HG03108 (cell line): Measurements from ENCODE around the gene FIBCD1.
"Not testable (repeated sequence)": the region's sequence is repeated elsewhere in the genome, so short reads cannot be mapped to it uniquely, and the experiment has no call there.

ENCODE experiments used
- ATAC-seq: cut with Tn5 transposase; IDR thresholded peaks from one replicate; pipeline ENCODE4 v1.9.1; 2021; ENCODE audit warnings: moderate library complexity; ENCODE audit not compliant: unreplicated experiment

Gene FIBCD1

DNA sequence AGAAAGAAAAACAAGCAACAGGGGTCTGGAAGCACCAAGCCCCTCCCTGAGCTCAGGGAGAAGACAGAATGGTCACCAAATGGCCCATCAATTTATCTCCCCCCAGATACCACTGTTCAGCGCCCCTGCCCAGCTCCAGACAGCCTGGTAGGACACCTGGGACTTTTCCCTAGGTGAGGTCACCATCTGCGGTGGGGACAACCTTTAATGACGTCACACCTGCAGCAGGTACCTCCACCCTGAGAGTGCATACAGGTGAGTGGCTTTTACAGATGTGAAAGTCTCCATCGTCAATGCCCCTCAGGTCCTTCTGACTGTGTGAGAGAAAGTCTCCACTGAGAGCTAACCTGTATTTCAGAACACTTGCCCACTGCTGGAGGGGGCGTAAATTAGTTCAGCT, 35.6 kb upstream of the FIBCD1 start:
- no peak for ATAC-seq

DNA sequence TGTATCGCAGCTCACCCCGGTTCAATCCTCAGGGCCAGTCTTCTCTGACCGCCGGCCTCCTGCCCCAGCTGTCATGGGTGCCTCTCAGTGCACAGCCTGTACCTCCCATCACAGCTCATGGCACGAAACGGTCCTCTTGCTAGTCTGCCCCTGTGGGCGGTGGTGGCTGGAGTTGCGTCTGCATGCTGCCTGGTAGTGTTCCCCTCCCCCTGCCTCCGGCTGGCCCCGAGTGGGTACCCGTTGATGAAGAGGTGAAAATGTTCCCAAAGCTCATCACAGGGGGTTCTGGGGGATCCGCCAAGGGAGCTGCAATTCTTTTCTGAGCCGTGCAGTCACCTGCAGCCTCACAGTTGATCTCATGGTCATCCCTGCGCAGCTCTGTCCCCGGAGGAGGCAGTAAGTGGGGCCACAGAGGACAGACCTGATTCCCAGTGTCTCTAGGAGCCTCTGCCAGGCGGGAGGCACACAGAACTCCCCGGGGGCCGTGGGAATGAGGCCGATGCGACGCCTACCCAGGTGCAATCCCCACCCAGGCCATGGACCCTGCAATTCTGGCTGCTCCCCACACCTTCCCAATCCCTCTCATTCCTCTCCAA, 34.7 kb upstream of the FIBCD1 start:
- ATAC-seq, result no peak

DNA sequence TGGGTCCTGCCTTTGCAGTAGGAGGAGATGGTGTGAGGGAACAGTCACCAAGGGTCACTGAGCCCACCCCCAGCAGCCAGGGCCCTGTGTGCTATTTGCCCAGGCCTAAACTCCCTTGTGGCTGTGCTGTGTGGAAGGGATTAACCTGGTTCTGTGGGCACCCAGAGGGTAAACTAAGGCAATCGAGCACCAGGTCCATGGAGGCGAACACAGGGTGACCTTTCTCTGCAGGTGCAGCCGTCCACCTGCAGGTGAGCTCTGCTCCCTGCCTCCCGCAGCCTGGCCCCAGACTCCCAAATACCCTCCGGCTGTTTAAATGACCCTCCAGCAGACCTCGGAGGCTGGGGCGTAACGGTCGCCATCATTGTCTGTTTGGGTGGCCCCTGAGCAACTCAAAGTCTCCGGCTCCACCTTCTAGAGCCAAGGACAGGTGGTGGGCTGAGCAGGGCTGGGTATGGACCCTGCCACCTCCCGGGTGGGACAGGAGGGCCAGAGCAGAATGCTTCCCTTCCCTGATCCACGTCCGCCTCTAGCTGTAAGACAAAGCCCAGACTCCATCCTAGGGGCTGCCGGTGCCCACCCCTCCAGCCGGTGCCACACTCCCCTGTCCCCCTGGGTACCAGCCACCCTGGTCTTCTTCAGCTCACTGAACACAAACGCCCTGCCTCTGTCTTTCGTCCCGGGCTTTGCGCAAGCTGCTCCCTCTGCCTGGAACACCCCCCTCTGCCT, 34.1 kb upstream of the FIBCD1 start:
- no peak for ATAC-seq

DNA sequence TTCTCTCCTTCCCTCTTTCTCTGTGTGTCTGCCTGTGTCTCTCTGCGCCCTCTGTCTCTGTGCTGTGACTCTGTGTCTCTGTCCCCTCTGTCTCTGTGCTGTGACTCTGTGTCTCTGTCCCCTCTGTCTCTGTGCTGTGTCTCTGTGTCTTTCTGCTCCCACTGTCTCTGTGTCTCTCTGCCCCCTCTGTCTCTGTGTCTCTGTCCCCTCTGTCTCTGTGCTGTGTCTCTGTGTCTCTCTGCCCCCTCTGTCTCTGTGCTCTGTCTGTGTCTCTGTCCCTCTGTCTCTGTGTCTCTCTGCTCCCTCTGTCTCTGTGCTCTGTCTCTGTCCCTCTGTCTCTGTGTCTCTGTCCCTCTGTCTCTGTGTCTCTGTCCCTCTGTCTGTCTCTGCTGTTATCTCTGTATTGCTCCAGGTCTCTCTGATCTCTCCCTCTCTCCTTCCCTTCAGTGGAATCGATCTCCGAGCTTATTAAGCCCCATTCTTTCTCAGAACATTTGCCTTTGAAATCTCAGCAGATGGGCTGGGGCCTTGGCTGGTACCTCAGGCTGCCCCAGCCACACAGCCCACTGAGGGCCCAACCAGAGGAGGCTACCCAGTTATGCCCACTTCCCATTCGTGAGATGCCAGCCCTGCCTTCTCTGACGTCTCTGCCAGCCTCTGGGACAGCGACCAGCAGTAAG, 33.4 kb upstream of the FIBCD1 start:
- no peak for ATAC-seq

DNA sequence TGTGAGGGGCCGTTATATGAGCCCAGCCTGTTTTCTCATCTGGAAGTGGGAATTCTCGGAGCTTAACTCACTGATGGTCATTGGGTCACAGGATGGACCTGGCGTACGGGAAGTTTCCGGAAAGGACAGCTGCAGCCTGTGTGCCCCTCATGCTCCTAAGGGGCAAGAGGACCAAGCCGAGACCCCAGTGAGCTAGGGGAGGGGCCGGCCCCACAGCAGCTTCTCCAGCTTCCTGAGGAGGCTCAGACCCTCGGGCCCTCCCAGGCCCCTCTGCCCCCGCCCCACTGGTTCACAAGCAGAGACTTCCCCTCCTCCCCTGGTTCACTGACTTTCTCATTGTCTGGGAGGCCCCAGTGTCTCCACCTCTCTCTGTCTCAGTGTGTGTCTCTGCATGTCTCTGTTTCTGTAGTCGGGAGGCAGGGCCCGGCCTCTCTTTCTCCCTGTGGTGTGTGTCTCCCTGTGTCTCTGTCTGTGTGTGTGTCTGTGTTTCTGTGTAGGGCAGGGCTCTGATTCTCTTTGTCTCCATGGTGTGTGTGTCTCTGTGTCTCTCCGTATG, 32.3 kb upstream of the FIBCD1 start:
- ATAC-seq, result no peak

DNA sequence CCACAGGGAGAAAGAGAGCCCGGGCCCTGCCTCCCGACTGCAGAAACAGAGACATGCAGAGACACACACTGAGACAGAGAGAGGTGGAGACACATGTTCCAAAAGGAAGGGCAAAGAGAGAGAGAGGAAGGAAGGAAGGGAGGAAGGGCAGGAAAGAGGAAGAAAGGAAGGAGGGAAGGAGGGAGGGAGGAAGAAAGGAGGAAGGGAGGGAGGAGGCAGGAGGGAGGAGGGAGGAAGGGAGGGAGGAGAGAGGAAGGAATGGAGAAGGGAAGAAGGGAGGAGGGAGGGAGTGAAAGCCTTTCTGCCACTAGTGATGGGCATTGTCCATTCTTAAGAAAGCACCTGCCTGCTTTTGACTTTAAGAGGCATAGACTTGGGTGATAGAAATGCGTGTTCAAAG, 31.8 kb upstream of the FIBCD1 start:
- no peak for ATAC-seq

DNA sequence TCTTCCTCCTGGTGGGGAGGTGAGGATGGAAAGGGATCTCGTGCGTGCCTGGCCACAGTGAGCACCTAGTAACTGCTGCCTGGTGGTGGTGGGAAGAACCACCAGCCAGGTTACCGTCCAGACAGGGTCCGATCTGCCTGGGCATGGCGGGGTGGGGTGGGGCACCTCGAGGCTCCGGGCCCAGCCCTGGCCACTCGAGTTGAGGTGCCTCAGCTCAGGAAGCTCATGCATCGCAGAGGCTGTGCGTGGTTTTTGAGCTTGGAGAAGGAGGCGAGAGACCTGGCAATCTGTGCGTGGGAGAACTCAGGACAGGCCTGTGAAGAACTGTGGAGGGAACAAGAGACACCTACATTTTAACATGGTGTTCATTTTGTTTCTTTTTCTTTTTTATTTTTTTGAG, 31.0 kb upstream of the FIBCD1 start:
- ATAC-seq, result no peak

DNA sequence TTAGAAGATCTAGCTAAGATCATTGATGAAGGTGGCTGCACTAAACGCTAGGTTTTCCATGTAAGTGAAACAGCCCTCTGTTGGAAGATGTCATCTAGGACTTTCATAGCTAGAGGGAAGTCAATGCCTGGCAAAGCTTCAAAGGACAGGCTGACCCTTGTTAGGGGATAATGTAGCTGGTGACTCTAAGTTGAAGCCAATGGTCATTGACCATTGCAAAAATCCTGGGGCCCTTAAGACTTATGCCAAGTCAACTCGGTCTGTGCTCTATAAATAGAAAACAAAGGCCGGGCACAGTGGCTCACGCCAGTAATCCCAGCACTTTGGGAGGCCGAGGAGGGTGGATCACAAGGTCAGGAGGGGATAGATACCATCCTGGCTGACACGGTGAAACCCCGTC, 26.6 kb upstream of the FIBCD1 start:
- no peak for ATAC-seq

DNA sequence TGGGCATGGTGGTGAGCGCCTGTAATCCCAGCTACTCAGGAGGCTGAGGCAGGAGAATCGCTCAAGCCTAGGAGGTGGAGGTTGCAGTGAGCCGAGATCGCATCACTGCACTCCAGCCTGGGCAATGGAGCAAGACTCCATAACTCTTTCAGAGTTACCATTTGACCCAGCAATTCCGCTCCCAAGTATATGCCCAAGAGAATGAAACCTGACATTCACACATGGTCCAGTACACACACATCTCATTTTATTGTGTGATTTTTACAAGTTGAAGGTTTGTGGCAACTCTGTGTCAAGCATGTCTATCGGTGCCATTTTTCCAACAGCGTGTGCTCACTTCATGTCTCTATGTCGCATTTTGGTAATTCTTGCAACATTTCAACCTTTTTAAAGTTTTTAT, 24.9 kb upstream of the FIBCD1 start:
- no peak for ATAC-seq

DNA sequence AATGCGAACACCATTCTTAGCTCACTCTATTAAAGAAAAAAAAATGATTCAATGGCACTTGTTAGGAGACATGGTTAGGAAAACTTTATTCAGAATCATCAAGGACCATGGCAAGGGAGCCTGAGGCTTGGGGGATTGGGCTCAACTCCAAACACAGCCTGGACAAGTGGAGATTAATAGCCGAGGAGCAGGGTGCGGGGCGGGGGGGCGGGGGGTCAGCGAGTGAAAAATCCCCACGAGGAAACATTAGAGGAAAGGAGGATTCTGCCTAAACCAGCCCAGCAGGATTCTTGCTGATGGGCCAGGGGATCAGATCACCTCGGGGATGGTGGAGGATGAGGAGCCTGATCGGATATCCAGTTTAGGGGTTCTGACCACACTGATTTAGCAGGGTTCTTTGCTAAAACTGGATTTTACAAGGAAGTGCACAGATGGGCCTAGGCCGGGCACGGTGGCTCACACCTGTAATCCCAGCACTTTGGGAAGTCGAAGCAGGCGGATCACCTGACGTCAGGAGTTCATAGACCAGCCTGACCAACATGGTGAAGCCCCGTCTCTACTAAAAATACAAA, 24.4 kb upstream of the FIBCD1 start:
- no peak for ATAC-seq

DNA sequence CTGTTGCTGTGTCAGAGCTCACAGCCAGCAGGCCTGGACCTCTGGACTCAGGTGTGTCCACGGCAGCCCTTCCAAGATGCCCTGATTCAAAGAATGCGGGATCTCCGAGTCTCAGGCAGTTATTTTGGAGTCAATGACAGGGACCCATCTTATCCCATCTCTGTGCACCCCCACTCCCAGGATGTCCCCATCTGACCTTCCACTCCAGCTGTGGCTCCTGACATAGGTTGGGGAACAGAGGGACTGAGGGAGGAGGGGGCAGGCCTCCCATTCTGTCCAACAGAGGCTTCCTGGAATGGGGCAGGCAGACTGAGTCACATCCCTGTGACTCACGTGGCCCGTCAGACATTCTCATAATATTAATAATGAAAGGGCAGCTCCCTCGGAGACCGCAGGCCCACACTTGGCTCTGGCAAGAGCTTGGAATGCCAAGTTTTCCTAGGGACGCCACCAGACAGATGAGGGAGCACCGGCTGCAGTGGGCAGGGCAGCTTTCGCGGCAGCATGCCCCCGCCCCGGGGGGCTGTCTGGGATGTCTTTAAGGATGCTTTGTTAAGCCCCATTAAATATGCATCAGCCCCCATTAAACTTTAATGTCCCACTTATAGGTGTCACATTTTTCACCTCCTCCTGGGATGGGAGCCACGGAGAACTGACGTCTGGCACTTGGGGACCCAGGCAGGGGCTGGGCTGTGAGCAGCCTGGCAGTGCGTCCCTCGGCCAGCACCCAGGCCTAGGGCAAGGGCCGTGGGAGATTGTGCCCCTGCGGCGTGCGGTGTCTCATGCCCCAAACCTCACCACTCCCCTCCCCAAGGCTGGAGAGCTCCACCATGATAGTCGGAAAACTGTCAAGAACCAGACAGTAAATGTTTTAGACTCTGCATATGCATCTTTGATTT, 23.6 kb upstream of the FIBCD1 start:
- no peak for ATAC-seq

DNA sequence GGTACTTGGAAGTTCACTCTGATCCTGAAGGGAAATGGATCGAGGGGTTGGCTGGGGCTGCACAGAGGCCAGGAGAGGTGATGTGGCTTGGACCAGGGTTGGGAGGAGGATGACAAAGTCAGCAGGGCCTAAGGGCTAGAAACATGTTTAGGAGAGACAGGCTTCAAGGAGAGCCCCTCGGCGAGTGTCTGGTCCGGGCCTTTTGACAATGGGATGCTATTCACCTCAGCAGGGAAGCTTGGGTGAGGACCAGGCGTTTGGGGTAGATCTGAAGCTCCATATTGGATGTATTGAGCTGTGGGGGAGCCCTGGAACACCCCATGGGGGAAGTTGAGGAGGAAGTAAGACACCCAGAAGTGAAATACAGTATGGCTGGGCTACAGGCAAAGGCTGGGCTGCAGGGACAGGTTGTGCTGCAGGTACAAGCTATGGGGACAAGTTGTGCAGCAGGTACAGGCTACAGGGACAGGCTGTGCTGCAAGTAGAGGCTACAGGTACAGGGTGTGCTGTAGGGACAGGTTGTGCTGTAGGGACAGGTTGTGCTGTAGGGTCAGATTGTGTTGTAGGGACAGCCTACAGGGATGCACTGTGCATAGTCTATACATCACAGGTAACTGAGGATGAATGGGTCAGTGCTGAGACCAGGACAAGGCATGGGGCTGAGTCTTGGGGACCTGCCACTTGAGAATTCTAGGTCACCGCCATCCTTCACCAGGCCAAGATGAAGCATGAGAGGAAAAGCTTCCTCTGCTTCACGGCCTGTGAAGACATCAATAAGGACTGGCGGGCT, 22.7 kb upstream of the FIBCD1 start:
- ATAC-seq, result no peak

DNA sequence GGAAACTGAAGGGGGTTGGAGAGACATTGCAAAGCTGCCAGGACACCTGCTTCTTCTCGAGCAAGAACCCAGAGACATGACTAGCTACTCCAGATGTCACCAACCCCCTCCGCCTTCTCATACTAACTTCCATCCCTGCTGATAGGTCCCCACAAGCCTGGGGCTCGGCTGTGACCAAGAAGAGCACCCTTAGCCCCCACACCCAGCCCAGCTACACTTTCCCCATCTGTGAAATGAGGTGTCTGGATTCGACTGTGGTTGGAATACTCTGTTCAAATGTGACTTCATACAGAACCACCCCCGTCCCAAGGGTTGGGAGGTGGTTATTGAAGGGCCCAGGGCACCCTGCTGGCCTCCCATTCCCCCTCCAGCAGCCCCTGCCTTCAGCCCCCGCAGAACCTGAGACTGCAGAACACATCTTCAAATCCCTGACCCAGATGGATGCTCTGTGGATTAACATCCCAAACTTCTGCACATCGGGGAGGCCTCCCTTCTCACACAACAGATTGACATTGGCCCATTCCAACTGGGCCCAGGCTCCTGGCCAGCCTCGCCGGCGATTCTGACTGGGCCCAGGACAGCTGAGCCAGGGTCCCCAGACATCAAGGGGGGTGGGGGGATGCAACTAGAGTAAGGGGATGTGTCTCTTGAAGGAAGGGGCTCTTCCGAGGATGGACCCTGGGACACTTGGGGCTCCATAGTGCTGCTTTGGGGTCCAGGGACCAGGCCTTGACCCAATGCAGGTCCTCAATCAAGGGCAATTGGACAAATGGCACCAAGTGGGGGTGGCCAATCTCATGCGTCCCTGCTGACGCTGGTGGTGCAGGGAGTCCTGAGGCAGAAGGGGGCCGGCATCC, 21.7 kb upstream of the FIBCD1 start:
- no peak for ATAC-seq

DNA sequence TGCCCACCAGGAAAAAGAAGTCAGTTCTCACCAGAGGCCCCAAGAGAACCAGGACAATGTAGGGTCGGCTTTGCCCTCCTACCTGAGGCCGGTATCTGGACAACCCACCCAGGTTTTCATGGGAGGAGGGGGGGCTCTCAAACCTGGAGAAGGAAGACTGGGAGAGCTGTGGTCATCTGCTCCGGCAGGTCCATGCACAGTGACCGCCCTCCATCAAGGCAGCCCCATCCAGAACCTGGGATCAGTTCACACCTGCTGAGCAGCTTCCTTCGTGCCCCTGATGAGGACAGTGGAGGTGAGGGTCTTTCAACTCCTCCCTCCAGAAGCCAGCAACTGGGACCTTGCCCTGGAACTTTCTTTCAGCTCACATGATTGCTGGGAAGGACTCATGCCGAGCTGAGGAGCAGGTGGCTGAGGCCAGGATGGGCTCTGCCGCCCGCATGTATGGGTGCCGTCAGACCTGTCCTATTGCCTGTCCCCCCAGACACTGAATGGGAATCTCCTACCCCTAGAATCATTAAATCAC, 20.8 kb upstream of the FIBCD1 start:
- ATAC-seq, result no peak

DNA sequence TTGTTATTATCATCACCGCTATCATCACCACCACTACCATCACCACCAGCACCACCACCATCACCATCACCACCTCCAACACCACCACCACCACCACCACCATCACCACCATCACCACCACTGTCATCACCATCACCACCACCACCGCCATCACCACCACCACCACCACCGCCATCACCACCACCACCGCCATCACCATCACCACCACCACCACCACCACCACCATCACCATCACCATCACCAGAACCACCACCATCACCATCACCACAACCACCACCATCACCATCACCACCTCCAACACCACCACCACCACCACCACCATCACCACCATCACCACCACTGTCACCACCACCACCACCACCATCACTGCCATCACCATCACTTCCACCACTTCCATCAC, 19.5 kb upstream of the FIBCD1 start:
- ATAC-seq, result not testable (repeated sequence)

DNA sequence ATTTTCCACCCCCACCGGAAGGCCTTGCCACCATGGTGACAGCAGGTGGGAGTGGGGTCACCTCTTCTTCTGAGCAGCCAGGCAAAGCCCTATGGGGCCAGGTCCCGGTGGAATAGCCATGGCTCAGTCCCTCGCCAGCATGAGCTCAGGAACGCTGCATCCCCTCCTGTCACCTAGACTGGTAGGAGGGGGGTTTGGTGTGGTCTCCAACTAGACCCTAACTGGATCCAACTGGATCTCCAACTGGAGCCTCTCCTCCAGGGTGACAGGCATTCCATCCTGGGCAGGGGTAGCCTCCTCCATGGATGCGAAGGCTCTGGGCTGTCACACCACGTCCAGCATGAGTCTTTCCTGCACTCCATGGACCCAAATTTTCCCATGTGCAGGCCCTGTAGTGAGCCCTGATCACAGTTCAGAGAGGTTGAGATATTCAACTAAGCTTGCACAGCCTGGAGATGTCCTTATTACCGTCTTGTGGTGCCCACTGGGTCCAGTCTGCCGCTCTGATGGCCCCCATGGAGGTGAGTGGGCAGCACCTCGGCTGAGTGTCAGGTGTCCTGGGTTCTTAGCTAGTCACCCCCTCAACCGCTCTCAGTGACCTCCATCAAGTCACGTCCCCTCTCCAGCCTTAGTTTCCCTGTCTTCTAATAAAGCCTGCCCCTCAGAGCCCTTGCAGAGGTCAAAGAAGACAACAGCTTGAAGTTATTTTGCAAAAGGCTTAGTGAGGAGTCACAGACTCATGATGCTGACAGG, 18.6 kb upstream of the FIBCD1 start:
- no peak for ATAC-seq

DNA sequence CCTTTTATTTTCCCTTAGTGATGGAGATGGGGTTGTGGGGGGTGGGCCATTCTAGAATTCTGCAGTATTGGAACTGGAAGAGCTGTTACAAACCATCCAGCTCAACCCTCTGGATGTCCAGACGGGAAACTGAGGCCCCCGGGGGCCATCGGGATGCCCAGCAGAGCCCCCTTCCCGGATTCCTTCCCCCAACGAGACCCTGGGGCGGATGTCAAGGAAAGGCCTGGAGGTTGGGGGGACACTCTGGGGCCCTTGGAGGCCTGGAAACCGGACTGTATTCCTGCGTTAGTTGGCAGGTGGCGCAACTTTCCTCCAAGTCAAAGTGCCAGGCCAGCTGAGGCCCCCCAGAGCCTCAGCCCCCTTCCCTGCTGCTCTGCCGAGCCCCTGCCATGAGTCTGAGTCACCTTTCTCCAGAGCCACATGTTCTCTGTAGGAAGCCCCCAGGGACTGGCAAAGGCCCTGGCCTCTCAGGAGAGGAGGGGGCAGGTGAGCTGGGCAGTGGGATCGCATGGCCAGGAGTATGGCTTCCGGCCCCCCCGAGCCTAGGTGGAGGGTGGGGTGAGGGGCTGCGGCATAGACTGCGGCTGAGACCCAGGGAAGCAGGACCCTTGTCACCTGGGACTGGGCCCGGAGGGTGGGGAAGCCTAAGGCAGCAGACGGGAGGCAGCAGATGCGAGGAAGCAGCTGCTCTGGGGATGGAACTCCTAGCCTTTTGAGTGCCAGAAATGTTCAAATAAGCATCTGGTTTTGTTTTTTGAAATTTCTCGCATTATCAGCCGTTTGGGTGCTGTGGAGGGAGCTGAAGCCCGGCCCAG, 17.8 kb upstream of the FIBCD1 start:
- ATAC-seq, result no peak
